GM21367 (cell line): Measurements from ENCODE around the gene PKDCC.

ENCODE experiments used
- ATAC-seq: cut with Tn5 transposase; IDR thresholded peaks from one replicate; pipeline ENCODE4 v1.9.1; 2021; ENCODE audit not compliant: unreplicated experiment

Gene PKDCC

DNA sequence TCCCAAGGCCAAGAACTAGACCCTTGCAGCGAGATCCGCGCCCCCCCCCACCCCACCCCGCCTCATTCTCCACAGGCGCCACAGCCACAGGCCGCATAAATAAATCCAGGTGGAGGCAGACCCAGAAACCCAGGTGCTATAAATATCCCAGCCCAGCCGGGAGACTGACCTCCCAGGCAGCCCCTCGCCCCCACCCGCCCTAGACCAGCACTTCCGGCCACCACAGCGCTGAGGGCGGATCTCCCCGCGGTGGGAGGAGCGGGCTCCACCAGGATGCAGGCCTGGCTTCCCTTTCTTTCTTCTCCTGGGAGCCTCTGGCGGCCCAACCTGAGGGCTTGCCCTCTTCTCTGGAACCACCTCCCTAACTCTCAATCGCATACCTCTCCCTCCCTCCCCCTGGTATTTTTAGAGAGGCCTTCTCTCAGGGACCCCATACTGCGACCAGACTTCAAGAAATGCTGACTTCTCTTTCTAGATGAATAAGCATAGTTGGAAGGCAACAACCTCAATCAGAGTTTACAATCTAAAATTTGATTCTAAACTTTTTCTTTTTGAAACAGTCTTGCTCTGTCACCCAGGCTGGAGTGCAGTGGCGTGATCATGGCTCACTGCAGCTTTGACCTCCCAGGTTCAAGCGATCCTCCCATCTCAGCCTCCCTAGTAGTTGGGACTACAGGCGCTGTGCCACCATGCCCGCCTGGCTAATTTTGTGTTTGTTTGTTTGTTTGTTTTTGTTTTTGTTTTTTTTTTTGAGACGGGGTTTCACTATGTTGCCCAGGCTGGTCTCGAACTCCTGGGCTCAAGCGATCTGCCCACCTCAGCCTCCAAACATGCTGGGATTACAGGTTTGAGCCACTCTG is 55.0 kb downstream of the PKDCC start:
- ATAC-seq = no peak

GRCh38 chr2:42103829-42104228 is 56.0 kb downstream of the PKDCC start:
- ATAC-seq = no peak

GRCh38 chr2:42104621-42105020 is 56.8 kb downstream of the PKDCC start:
- no peak for ATAC-seq

- ATAC-seq = peak; percentile 44
These were observed 57.8 kb downstream of the PKDCC start for GRCh38 chr2:42105330-42106256.

DNA sequence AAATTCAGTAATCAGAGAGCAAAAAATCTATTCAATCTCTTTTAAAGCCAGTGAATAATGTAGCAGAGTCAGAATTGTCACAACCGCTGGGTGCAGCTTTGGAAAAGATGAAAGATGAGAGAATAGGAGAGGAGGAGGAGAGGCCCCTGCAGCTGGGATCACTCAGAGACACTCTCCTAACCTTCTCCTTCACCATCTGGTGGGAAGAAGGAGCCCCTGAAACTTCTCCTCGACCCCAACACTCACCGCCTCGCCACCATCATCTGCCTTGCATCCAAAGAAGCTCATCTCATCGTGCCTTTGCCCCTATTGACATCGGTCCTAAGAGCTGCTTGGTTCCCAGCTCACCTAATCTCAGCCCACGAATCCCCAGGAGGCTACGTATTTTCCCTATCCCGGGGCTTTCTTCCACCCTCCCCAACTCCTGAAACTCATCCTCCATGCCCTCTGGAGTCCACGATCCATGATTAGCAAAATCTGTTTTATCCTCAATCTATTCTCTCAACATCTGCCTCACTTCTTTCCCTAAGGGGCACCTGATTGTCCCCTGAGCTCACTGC is 58.5 kb downstream of the PKDCC start:
- no peak for ATAC-seq

- no peak for ATAC-seq
These were observed 59.6 kb downstream of the PKDCC start for GRCh38 chr2:42107249-42108042.
